HFFc6 (cell line): Measurements from ENCODE around the gene TENM3. TPM values are rescaled to one million over a fixed set of nuclear protein-coding genes. Genes with fewer than 3 reads are reported as not detected.

ENCODE experiments used
- DNase-seq: peaks from one replicate; pipeline ENCODE4 v3.0.0-alpha.2; 2018
- H3K27ac Mint-ChIP-seq: 2 replicates; pipeline ENCODE4 v1.8.0; 2020; ENCODE audit warnings: mild to moderate bottlenecking, mixed read lengths
- H3K27me3 Mint-ChIP-seq: 2 replicates; pipeline ENCODE4 v1.8.0; 2021; ENCODE audit warnings: mild to moderate bottlenecking, moderate library complexity, mixed read lengths; ENCODE audit not compliant: insufficient read depth
- H3K36me3 Mint-ChIP-seq: 2 replicates; pipeline ENCODE4 v1.8.0; 2021; ENCODE audit warnings: low read depth, mixed read lengths
- H3K4me1 Mint-ChIP-seq: 2 replicates; pipeline ENCODE4 v1.8.0; 2020; ENCODE audit warnings: low read depth, mixed read lengths
- H3K4me3 Mint-ChIP-seq: 2 replicates; pipeline ENCODE4 v1.8.0; 2020; ENCODE audit warnings: mild to moderate bottlenecking, moderate library complexity, mixed read lengths
- H3K9me3 Mint-ChIP-seq: 2 replicates; pipeline ENCODE4 v1.8.0; 2020; ENCODE audit warnings: mild to moderate bottlenecking, mixed read lengths
- total RNA-seq, 6 experiments: library from RNA; stranded (reverse); fragmentation: NEBNext Ultra II Directional; extraction: Animal tissue kit (Norgen Biotek cat#: 25700); gene quantifications; 2 replicates in 1 of 6; 3 replicates in 5 of 6; pipeline ENCODE4 v1.2.3, GENCODE V29; 2021
- TF ChIP-seq, protein P1 (sequence below): fragments of 200-600 bp; sonication (generic); IDR thresholded peaks from 2 replicates; pipeline ENCODE4 v1.5.0; 2021; ENCODE audit warnings: antibody characterized with exemption, mild to moderate bottlenecking

Gene TENM3
- total RNA-seq, 6 experiments from 2014 or later = 31.1 to 52.1 (median 42.0) TPM

DNA sequence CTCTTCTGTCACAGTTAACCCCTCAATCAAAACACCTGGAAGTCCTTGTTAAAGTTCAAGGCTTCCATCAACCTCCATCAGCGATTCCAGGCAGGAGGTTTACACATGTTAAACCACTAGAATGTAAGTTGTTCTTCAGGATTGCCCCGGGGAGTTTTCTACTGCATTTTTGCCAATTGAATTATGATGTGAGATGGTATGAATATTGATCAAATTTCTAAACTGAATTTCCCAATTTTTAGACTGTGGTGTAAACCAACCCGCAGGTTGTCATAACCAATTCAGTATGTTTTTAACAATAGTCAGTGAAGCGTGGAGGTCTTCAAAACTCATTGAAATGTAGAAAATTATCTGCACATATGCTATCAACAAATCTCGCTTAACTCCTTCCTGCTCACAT is 21.2 kb upstream of the TENM3 start:
- no peak for DNase-seq
- TF ChIP-seq, protein P1, sequence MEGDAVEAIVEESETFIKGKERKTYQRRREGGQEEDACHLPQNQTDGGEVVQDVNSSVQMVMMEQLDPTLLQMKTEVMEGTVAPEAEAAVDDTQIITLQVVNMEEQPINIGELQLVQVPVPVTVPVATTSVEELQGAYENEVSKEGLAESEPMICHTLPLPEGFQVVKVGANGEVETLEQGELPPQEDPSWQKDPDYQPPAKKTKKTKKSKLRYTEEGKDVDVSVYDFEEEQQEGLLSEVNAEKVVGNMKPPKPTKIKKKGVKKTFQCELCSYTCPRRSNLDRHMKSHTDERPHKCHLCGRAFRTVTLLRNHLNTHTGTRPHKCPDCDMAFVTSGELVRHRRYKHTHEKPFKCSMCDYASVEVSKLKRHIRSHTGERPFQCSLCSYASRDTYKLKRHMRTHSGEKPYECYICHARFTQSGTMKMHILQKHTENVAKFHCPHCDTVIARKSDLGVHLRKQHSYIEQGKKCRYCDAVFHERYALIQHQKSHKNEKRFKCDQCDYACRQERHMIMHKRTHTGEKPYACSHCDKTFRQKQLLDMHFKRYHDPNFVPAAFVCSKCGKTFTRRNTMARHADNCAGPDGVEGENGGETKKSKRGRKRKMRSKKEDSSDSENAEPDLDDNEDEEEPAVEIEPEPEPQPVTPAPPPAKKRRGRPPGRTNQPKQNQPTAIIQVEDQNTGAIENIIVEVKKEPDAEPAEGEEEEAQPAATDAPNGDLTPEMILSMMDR = no peak
- Mint-ChIP-seq H3K4me3 (no peak overlapping the region), H3K4me1 (peaks cover 34% of the 10 kb centered on the region), H3K36me3 (no peaks in the 10 kb centered on the region), H3K27me3 (no peaks in the 10 kb centered on the region), H3K9me3 (no peaks in the 10 kb centered on the region), H3K27ac (no peak overlapping the region)

DNA sequence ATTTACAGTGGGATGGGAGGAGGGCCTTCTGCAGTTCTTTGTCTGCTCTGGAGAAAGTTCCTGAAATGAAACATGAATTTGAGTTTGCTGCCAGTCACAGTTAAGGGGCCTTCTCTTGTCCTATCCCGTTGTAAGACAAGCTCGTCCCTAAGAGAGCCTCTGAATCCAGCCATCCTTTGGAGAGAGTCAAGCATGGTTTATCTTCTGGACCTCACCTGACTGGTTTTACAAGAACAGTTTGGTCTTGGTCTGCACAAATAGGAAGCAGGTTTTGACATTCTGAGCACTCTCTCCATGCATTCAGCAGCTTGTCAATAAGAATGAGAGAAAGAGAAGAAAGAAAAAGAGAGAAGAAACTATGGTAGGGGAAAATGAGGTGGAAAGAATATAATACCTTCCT is 20.4 kb upstream of the TENM3 start:
- no peaks in the 10 kb centered on the region for H3K9me3 Mint-ChIP-seq
- no peaks in the 10 kb centered on the region for H3K27me3 Mint-ChIP-seq
- no peaks in the 10 kb centered on the region for H3K36me3 Mint-ChIP-seq
- H3K4me1 Mint-ChIP-seq = peaks cover 37% of the 10 kb centered on the region
- H3K27ac Mint-ChIP-seq = no peak overlapping the region
- no peak overlapping the region for H3K4me3 Mint-ChIP-seq
- TF ChIP-seq, protein P1 = no peak
- no peak for DNase-seq

DNA sequence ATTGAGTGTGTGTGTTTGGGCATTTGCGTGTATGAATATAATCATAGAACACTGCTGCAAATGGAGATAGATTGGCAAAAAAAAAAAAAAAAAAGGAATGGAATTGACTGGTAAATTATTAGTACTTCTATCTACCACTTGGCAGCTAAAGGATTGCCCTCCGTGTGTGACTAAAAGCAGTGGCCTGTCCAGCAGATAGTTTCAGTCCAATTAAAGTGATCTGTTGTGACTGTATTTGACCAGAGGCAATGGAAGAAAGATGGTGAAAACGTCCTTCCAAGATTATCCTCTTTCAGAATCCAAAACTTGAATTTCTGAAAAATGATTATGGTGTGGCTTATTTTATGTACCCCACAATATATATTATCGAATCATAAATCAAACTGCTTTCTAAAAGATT is 19.5 kb upstream of the TENM3 start:
- Mint-ChIP-seq H3K9me3 (no peaks in the 10 kb centered on the region), H3K4me1 (peaks cover 46% of the 10 kb centered on the region), H3K36me3 (no peaks in the 10 kb centered on the region), H3K4me3 (no peak overlapping the region), H3K27ac (no peak overlapping the region), H3K27me3 (no peaks in the 10 kb centered on the region)
- DNase-seq = no peak
- TF ChIP-seq, protein P1 = no peak

DNA sequence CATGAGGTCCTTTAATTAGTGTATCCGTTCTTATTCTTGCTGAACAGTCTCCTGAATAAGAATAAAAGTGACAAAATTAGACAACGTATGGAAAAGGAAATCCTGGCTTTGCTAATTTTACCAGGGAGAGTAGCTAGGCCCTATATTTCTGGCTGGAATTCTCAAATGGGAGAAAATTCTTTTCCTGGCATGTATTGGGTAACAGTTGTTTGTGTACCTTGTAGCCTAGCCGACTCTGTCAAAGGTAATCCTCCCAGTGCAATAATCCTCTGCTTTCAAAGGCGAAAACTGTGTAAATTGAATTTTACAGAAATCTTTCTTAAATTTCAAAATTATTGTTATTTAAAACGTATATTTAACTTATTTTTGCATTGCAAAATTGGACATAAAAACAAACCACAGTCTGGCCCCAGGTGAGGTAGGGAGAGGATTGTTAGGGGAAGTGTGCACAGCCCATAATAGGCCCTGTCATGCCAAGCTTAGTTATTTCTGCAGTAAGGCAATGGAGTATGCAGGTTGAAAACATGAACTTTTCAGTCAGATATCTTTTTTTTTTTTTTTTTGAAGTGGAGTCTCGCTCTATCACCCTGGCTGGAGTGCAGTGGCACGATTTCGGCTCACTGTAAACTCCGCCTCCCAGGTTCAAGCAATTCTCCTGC is 18.9 kb upstream of the TENM3 start:
- no peaks in the 10 kb centered on the region for H3K36me3 Mint-ChIP-seq
- no peak overlapping the region for H3K4me3 Mint-ChIP-seq
- H3K27ac Mint-ChIP-seq = no peak overlapping the region
- H3K4me1 Mint-ChIP-seq = peaks cover 47% of the 10 kb centered on the region
- no peaks in the 10 kb centered on the region for H3K27me3 Mint-ChIP-seq
- no peak for DNase-seq
- TF ChIP-seq, protein P1 = no peak
- H3K9me3 Mint-ChIP-seq = no peaks in the 10 kb centered on the region

DNA sequence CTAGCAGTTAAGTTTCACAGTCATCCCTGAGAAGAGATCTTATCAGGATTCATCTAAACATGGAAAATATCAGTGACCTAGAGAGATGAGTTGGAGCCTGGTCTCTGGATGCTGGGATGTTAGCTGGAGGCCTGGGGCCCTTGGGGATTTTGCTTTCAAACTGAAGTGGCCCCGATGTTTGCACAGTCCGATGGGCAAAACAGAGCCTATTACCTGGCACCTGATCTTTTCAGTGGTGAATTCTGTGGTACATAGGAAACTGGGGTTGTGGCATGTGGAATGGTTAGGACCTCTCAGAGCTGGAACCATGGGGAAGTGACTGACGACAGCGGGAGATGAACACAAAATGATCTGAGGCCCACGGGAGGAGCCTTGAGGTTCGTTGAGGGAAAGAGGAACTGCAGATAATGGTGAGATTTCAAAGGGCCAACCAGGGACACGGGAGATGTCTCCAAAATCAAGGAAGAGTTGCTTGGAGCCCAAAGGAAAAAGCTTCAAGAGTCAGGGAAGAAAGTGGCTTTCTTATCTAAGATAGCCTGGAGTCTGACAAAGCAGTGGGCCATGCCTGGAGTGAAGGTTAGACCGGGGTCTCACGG is 17.8 kb upstream of the TENM3 start:
- H3K27ac Mint-ChIP-seq = no peak overlapping the region
- H3K4me1 Mint-ChIP-seq = peaks cover 43% of the 10 kb centered on the region
- no peak overlapping the region; the same call in 1 of the 2 replicates for H3K4me3 Mint-ChIP-seq
- no peaks in the 10 kb centered on the region for H3K36me3 Mint-ChIP-seq
- TF ChIP-seq, protein P1 = no peak
- no peaks in the 10 kb centered on the region for H3K9me3 Mint-ChIP-seq
- no peak for DNase-seq
- no peaks in the 10 kb centered on the region for H3K27me3 Mint-ChIP-seq
